Skeletal muscle tissue (tissue), 4 donors: ENCODE measurements around the gene HOOK2. TPM values are rescaled to one million over a fixed set of nuclear protein-coding genes. Genes with fewer than 3 reads are reported as not detected.

Source experiments
- H3K27ac ChIP-seq: one replicate; pipeline ENCODE4 v1.7.0; 2013; ENCODE audit warnings: mild to moderate bottlenecking, low read depth, low read length, inconsistent platforms
- H3K27me3 ChIP-seq, 3 donors: one replicate each; pipeline ENCODE4 v1.7.0; 2013; ENCODE audit warnings: low read length in 3 of 3; ENCODE audit not compliant: control insufficient read depth in 3 of 3, insufficient read depth in 3 of 3
- H3K36me3 ChIP-seq, 3 donors: one replicate each; pipeline ENCODE4 v1.7.0; 2013; ENCODE audit warnings: low read length in 3 of 3; ENCODE audit not compliant: control insufficient read depth in 3 of 3, insufficient read depth in 3 of 3
- H3K4me1 ChIP-seq, 3 donors: one replicate each; pipeline ENCODE4 v1.7.0; 2013; ENCODE audit warnings: low read length in 3 of 3, mild to moderate bottlenecking in 3 of 3; ENCODE audit not compliant: control insufficient read depth in 3 of 3, insufficient read depth in 3 of 3
- H3K4me3 ChIP-seq, 3 donors: one replicate each; pipeline ENCODE4 v1.7.0; 2013; ENCODE audit warnings: low read length in 3 of 3
- H3K9ac ChIP-seq, 3 donors: one replicate each; pipeline ENCODE4 v1.7.0; 2013; ENCODE audit warnings: low read length in 3 of 3, mild to moderate bottlenecking in 3 of 3, moderate library complexity in 2 of 3, low read depth in 1 of 3
- H3K9me3 ChIP-seq, 3 donors: one replicate each; pipeline ENCODE4 v1.7.0; 2013; ENCODE audit warnings: low read length in 3 of 3; ENCODE audit not compliant: control insufficient read depth in 3 of 3
- total RNA-seq: library from RNA; depleted of rRNA; stranded (reverse); fragments of >200 nt; gene quantifications from one replicate; pipeline ENCODE4 v1.2.3, GENCODE V29; 2014
- donor health status: Osteomylitis.

Gene HOOK2
- total RNA-seq, 1 donor from 2014 or later, result 13.6 TPM

- Histone ChIP-seq H3K4me3 (no peak overlapping the region), H3K27me3 (no peaks in the 10 kb centered on the region), H3K27ac (peak overlapping the region; percentile 99), H3K36me3 (no peaks in the 10 kb centered on the region), H3K4me1 (peaks cover 55 to 68% (median 64%) of the 10 kb centered on the region in 3 donors), H3K9ac (peak overlapping the region in 2 of 3 donors; percentile 3 to 66), H3K9me3 (no peaks in the 10 kb centered on the region)
These were observed 8.6 kb upstream of the HOOK2 start for GRCh38 chr19:12783849-12784393.

- no peaks in the 10 kb centered on the region for H3K27me3 ChIP-seq
- H3K4me1 ChIP-seq, result peaks cover 55 to 68% (median 64%) of the 10 kb centered on the region in 3 donors
- peak overlapping the region in 2 of 3 donors; percentile 3 to 87 for H3K9ac ChIP-seq
- peak overlapping the region in 1 of 3 donors; percentile 79 for H3K4me3 ChIP-seq
- no peaks in the 10 kb centered on the region for H3K36me3 ChIP-seq
- no peaks in the 10 kb centered on the region for H3K9me3 ChIP-seq
- peak overlapping the region; percentile 99 for H3K27ac ChIP-seq
These were observed 8.0 kb upstream of the HOOK2 start for GRCh38 chr19:12783291-12783848.

GRCh38 chr19:12782424-12783290, 7.3 kb upstream of the HOOK2 start:
- H3K4me1 ChIP-seq, result peaks cover 52 to 64% (median 64%) of the 10 kb centered on the region in 3 donors
- H3K36me3 ChIP-seq, result no peaks in the 10 kb centered on the region
- peak overlapping the region; percentile 99 for H3K27ac ChIP-seq
- peak overlapping the region; percentile 62 to 87 (median 81) for H3K9ac ChIP-seq
- no peaks in the 10 kb centered on the region for H3K27me3 ChIP-seq
- H3K9me3 ChIP-seq, result no peaks in the 10 kb centered on the region
- peak overlapping the region; percentile 69 to 82 (median 79) for H3K4me3 ChIP-seq

- H3K9me3 ChIP-seq, result no peaks in the 10 kb centered on the region
- no peaks in the 10 kb centered on the region for H3K36me3 ChIP-seq
- peaks cover 54 to 68% (median 68%) of the 10 kb centered on the region in 3 donors for H3K4me1 ChIP-seq
- H3K9ac ChIP-seq, result peak overlapping the region; percentile 62 to 87 (median 81)
- H3K27me3 ChIP-seq, result no peaks in the 10 kb centered on the region
- H3K27ac ChIP-seq, result peak overlapping the region; percentile 99
- peak overlapping the region; percentile 69 to 82 (median 79) for H3K4me3 ChIP-seq
These were observed 6.7 kb upstream of the HOOK2 start for GRCh38 chr19:12782174-12782423.

- Histone ChIP-seq H3K9ac (peak overlapping the region; percentile 30 to 89 (median 88)), H3K4me3 (peak overlapping the region in 1 of 3 donors; percentile 87), H3K4me1 (peaks cover 41 to 54% (median 52%) of the 10 kb centered on the region in 3 donors), H3K9me3 (no peaks in the 10 kb centered on the region), H3K36me3 (peaks cover 0 to 3% (median 0%) of the 10 kb centered on the region in 3 donors), H3K27ac (peak overlapping the region; percentile 81), H3K27me3 (no peaks in the 10 kb centered on the region)
These were observed 4.0 kb upstream of the HOOK2 start for GRCh38 chr19:12779162-12779993.

- peaks cover 45 to 55% (median 52%) of the 10 kb centered on the region in 3 donors for H3K4me1 ChIP-seq
- no peaks in the 10 kb centered on the region for H3K27me3 ChIP-seq
- peak overlapping the region; percentile 81 for H3K27ac ChIP-seq
- peak overlapping the region in 2 of 3 donors; percentile 87 to 91 for H3K4me3 ChIP-seq
- peak overlapping the region; percentile 88 to 91 (median 89) for H3K9ac ChIP-seq
- H3K36me3 ChIP-seq, result peaks cover 0 to 4% (median 0%) of the 10 kb centered on the region in 3 donors
- no peaks in the 10 kb centered on the region for H3K9me3 ChIP-seq
These were observed 3.5 kb upstream of the HOOK2 start for GRCh38 chr19:12778905-12779161.

GRCh38 chr19:12778017-12778904, 2.9 kb upstream of the HOOK2 start:
- Histone ChIP-seq H3K27ac (peak overlapping the region; percentile 81), H3K27me3 (no peaks in the 10 kb centered on the region), H3K4me1 (peaks cover 46 to 56% (median 53%) of the 10 kb centered on the region in 3 donors), H3K4me3 (peak overlapping the region; percentile 79 to 91 (median 87)), H3K9me3 (no peaks in the 10 kb centered on the region), H3K36me3 (peaks cover 0 to 4% (median 0%) of the 10 kb centered on the region in 3 donors), H3K9ac (peak overlapping the region; percentile 88 to 91 (median 89))

- Histone ChIP-seq H3K36me3 (peaks cover 0 to 4% (median 0%) of the 10 kb centered on the region in 3 donors), H3K4me3 (peak overlapping the region; percentile 79 to 91 (median 87)), H3K9ac (peak overlapping the region; percentile 88 to 91 (median 89)), H3K4me1 (peaks cover 49 to 58% (median 56%) of the 10 kb centered on the region in 3 donors), H3K27ac (peak overlapping the region; percentile 81), H3K27me3 (no peaks in the 10 kb centered on the region), H3K9me3 (no peaks in the 10 kb centered on the region)
These were observed 2.1 kb upstream of the HOOK2 start for GRCh38 chr19:12777217-12778016.
